ENCODE measurements around the gene STAB2.

DNA sequence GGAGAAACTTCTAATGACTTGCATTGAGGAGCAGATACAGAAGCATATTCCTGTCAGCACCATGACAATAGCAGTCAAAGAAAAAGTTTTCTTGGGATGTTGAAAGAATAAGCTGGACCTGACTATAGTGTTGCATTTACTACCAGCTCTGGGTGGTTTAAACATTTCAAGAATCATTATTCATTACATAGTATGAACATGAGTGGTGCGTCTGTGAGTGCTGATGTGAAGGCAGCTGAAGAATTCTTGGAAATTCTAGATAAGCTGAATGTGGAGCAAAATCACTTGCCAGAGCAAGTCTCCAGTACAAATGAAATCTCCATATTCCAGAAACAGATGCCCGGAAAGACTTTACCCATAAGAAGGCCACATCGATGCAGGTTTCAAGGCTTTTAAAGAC, 45.0 kb upstream of the STAB2 start:
- TF ChIP-seq CTCF (conservative IDR thresholded peaks at IDR 0.05; ENCODE audit: low read length) (no peak), EZH2phosphoT487 (IDR thresholded peaks at IDR 0.05; ENCODE audit: borderline replicate concordance, low read depth, low read length) (no peak)
